Esophagus squamous epithelium (tissue), 4 donors: ENCODE results near the gene PROKR2.

Source experiments
- POLR2A ChIP-seq, 4 donors: fragments of 450-650 bp; IDR thresholded peaks; one replicate each; pipeline ENCODE4 v1.6.1; 2017; ENCODE audit warnings: antibody characterized with exemption in 4 of 4, mild to moderate bottlenecking in 4 of 4, moderate library complexity in 3 of 4
- TF ChIP-seq, protein P1 (sequence below), 6 experiments: fragments of 450-650 bp in 4 of 6; fragments of 200-600 bp in 2 of 6; sonication (generic) in 2 of 6; IDR thresholded peaks; one replicate each; pipeline ENCODE4 v1.5.1; 2016 to 2019; ENCODE audit warnings: antibody characterized with exemption in 6 of 6, mild to moderate bottlenecking in 4 of 6, moderate library complexity in 4 of 6

DNA sequence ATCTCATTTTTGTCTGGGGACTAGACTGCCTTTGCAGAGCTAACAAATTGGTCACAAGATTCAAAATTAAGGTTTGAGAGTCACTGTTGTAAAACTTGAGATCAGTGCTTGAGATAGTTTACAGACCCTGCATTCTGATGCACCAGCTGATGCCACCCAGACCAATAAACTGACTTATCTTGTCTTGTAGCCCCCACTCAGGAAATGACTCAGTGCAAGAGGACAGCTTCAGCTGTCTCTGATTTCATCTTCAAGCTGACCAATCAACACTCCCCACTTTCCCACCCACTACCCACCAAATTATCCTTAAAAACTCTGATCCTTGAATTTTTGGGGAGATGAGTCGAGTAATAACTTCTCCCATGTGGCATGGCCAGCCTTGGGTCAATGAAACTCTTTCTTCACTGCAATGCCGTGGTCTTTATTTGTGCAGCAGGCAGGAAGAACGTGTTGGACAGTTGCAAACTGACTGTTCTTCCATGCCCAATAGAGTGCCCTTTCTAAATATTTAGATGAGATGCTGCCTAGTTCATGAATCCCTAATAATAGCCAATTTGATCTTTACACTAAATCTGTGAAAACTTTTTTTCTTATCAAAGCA, 48.3 kb upstream of the PROKR2 start:
- TF ChIP-seq, protein P1, sequence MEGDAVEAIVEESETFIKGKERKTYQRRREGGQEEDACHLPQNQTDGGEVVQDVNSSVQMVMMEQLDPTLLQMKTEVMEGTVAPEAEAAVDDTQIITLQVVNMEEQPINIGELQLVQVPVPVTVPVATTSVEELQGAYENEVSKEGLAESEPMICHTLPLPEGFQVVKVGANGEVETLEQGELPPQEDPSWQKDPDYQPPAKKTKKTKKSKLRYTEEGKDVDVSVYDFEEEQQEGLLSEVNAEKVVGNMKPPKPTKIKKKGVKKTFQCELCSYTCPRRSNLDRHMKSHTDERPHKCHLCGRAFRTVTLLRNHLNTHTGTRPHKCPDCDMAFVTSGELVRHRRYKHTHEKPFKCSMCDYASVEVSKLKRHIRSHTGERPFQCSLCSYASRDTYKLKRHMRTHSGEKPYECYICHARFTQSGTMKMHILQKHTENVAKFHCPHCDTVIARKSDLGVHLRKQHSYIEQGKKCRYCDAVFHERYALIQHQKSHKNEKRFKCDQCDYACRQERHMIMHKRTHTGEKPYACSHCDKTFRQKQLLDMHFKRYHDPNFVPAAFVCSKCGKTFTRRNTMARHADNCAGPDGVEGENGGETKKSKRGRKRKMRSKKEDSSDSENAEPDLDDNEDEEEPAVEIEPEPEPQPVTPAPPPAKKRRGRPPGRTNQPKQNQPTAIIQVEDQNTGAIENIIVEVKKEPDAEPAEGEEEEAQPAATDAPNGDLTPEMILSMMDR (IDR thresholded peaks at IDR 0.05), result no peak
- TF ChIP-seq POLR2A (IDR thresholded peaks at IDR 0.05), result no peak
